Sigmoid colon (tissue), 4 donors: ENCODE results near the gene PIGQ.

Source experiments
- CTCF ChIP-seq, 4 experiments: fragments of 450-650 bp in 3 of 4; fragments of 200-600 bp in 1 of 4; IDR thresholded peaks; one replicate each; pipeline ENCODE4 v1.5.1; 2016 to 2019; ENCODE audit warnings: antibody characterized with exemption in 4 of 4, mild to moderate bottlenecking in 3 of 4, moderate library complexity in 2 of 4
- EP300 ChIP-seq, 4 donors: sonication (generic); formaldehyde crosslinking; IDR thresholded peaks; one replicate each; pipeline ENCODE4 v1.6.1; 2017; ENCODE audit warnings: antibody characterized with exemption in 4 of 4
- POLR2AphosphoS5 ChIP-seq, 4 donors: sonication (generic); formaldehyde crosslinking; IDR thresholded peaks; one replicate each; pipeline ENCODE4 v1.6.1; 2017; ENCODE audit warnings: antibody characterized with exemption in 4 of 4

- TF ChIP-seq CTCF (IDR thresholded peaks at IDR 0.05), result no peak
- no peak for TF ChIP-seq EP300 (IDR thresholded peaks at IDR 0.05)
- no peak for TF ChIP-seq POLR2AphosphoS5 (IDR thresholded peaks at IDR 0.05)
These were observed 10.2 kb upstream of the PIGQ start for GRCh38 chr16:559411-560203.
